GM19025 (cell line): ENCODE results near the gene CCL22.
"Not testable (repeated sequence)": the region's sequence is repeated elsewhere in the genome, so short reads cannot be mapped to it uniquely, and the experiment has no call there.

Experiments
- ATAC-seq: cut with Tn5 transposase; IDR thresholded peaks from one replicate; pipeline ENCODE4 v1.9.1; 2021; ENCODE audit warnings: mild to moderate bottlenecking, low read depth, moderate library complexity; ENCODE audit not compliant: unreplicated experiment

CCL22 gene

GRCh38 chr16:57358527-57359095, at the start of gene CCL22:
CCL22 (plus strand) TSS chr16:57358783; CDS start chr16:57358817, 34 bp downstream.
- peak; percentile 60 for ATAC-seq

GRCh38 chr16:57310801-57311200, 47.8 kb upstream of the CCL22 start:
- no peak for ATAC-seq

- no peak for ATAC-seq
Measured at GRCh38 chr16:57313509-57313908, 45.1 kb upstream of the CCL22 start.

GRCh38 chr16:57314161-57314785, 44.3 kb upstream of the CCL22 start:
- no peak for ATAC-seq

- ATAC-seq = no peak
Measured at GRCh38 chr16:57315416-57315815, 43.2 kb upstream of the CCL22 start.

GRCh38 chr16:57316390-57317017, 42.1 kb upstream of the CCL22 start:
- no peak for ATAC-seq

- ATAC-seq = no peak
Measured at GRCh38 chr16:57318240-57318970, 40.2 kb upstream of the CCL22 start.

- ATAC-seq = no peak
Measured at GRCh38 chr16:57319646-57320045, 38.9 kb upstream of the CCL22 start.

- no peak for ATAC-seq
Measured at GRCh38 chr16:57324749-57325148, 33.8 kb upstream of the CCL22 start.

- no peak for ATAC-seq
Measured at GRCh38 chr16:57325458-57325857, 33.1 kb upstream of the CCL22 start.

GRCh38 chr16:57329718-57330327, 28.8 kb upstream of the CCL22 start:
- ATAC-seq = no peak

- ATAC-seq = no peak
Measured at GRCh38 chr16:57331355-57331754, 27.2 kb upstream of the CCL22 start.

GRCh38 chr16:57333402-57333801, 25.2 kb upstream of the CCL22 start:
- ATAC-seq = no peak

GRCh38 chr16:57335366-57335765, 23.2 kb upstream of the CCL22 start:
- no peak for ATAC-seq

- ATAC-seq = no peak
Measured at GRCh38 chr16:57341062-57341440, 17.5 kb upstream of the CCL22 start.

GRCh38 chr16:57341441-57342303, 16.9 kb upstream of the CCL22 start:
- ATAC-seq = no peak

GRCh38 chr16:57342606-57343005, 16.0 kb upstream of the CCL22 start:
- ATAC-seq = not testable (repeated sequence)

GRCh38 chr16:57343221-57343620, 15.4 kb upstream of the CCL22 start:
- no peak for ATAC-seq

GRCh38 chr16:57344094-57344493, 14.5 kb upstream of the CCL22 start:
- not testable (repeated sequence) for ATAC-seq

GRCh38 chr16:57345021-57345420, 13.6 kb upstream of the CCL22 start:
- no peak for ATAC-seq
